Astrocyte of the hippocampus (primary cell): ENCODE measurements around the gene KRT222.

ENCODE experiments used
- DNase-seq: peaks from one replicate; pipeline ENCODE4 v3.0.0; 2011; ENCODE audit warnings: low read depth, low spot score

KRT222 gene

GRCh38 chr17:40664582-40665333 is at the start of gene KRT222:
TSS of gene KRT222 (minus strand) at chr17:40665177. CDS start at chr17:40665099, 78 bp downstream.
- peak; percentile 3 for DNase-seq

- DNase-seq: no peak
Measured at GRCh38 chr17:40714473-40714872, 49.5 kb upstream of the KRT222 start.

DNA sequence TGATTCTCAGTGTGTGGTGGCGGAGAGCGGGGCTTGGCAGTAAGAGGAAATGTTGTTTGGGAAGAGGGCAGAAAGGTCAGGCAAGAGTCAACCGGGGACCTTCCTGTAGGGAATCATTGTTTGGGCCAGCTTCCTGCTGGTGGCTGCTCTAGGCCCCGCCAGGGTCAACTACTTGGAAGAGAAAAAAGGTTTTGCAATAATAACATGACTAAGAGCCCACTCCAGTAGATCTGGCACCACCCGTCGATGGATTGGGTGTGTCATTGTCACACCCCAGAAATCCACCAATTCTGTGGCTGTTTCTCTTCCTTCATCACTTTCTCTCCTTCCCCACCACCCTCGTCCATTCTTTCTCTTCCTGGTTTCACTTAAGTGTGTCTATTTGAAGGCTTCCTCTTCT is 42.8 kb upstream of the KRT222 start:
- no peak for DNase-seq

GRCh38 chr17:40705584-40705983 is 40.6 kb upstream of the KRT222 start:
- no peak for DNase-seq

DNA sequence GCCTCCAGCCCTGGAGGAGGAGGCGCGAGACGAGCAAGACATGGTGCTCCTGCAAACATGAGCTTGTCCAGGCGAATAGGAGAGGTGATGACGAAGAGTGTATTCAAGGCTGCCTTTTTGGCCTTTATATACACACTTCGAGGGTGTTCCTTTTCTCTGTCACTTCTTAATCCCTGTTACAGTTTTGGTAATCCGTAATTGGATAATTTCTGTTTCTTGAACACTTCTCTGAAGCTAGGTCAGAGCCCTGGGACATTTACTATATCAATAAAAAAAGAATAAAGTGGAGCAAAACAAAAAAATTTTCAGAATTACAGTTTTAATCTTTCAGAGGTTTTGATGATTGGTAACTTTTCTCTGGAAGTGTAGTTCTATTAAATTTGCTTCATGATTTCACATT is 38.7 kb upstream of the KRT222 start, which contains the start of gene KRT24:
Gene KRT24 (minus strand): TSS at position 101 of the 400 bp plus-strand sequence. CDS start 59 bp downstream, at position 42.
- DNase-seq: no peak

GRCh38 chr17:40702271-40702670 is 37.3 kb upstream of the KRT222 start:
- no peak for DNase-seq

GRCh38 chr17:40699853-40700252 is 34.9 kb upstream of the KRT222 start:
- no peak for DNase-seq

DNA sequence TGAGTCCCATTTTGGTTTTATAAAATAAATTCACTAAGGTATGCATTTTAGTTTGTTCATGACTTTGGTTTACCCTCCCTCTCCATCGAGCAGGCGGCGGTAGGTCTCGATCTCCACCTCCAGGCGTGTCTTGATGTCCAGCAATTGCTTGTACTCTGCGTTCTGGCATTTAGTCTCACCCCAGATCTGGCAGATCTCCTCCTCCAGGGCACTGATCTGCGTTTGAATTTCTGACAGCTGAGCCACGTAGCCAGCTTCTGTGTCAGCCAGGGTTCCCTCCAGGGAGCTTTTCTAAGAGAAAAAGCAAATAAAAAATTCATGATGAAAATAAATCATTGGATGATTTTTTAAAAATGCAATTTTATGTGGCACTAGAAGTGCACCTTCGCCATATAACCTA is 34.4 kb upstream of the KRT222 start:
- DNase-seq: no peak

DNA sequence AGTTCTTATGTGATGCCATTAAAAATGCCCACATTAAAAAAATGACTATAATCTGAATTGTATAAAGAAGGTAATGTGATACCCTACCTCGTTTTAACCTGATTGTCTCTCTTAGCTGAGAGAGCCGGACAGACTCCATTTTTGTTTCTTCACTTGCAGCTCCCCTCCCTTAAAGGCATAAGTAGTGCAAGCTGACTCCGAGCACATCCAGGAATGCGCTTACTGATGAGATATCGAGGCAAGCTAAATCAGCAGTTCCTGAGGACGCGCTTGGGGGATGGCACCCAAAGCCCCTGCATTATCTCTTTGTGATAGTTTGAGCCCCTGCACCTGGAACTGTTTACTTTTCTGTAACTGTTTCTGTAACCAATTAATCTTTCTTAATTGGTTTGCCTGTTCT is 32.3 kb upstream of the KRT222 start:
- no peak for DNase-seq

DNA sequence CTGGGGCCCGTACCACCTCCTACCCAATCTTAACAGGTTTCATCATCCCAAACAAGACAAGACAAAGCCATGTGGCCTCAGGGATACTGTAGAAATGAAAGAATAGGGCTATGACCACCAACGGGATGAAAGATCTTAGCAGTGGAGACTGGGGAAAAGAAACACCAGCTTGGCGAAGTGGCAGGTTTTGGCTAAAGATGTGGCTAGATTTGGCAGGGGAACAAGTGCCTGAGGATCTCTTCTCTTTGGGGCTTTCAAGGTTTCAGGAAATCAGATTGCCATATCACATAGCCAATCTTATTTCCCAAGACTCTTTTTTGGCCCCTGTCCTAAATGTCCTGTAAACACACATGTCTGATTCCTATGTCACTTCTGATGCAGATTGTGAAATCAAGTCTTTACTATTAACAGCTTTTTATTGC is 31.7 kb upstream of the KRT222 start:
- no peak for DNase-seq

- no peak for DNase-seq
Measured at GRCh38 chr17:40695874-40696472, 31.0 kb upstream of the KRT222 start.

GRCh38 chr17:40694584-40694983 is 29.6 kb upstream of the KRT222 start:
- no peak for DNase-seq

- DNase-seq: no peak
Measured at GRCh38 chr17:40687106-40687505, 22.1 kb upstream of the KRT222 start.

DNA sequence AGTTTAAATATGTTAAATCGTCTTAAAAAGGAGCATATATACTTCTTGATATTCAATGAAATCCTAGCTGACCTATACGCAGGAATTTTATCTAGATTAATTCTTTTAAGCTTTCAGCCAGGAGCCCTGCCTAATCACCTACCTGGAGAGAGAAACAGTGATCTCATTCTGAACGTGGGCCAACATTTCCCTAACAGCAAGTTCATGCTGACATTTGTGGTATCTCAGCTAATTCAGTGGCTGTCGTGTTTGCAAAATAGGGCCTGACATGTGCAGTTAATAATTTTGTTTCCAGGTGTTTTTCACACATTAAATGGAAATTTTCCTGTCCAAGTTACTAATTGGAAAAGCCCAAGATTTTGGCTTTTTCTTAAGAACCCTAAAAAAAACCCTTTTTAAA is 21.2 kb upstream of the KRT222 start:
- DNase-seq: no peak

- no peak for DNase-seq
Measured at GRCh38 chr17:40680998-40681397, 16.0 kb upstream of the KRT222 start.

DNA sequence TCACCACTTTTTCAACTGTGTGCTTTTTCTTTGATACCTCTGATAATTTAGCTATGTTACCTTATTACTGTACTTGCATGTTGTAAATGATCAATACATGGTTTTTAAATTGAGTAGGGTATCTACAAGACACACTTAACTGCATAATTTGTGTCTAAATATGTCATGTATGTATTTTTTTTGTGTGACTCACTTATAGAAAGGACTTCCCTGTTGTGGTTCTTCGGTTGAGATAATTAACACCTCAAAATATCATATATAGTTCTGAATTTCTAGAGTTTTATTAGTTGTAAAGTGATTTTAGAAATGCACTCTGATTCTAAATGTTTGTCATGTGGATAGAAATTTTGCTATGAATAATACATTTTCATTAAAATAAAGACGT is 14.5 kb upstream of the KRT222 start:
- DNase-seq: no peak

DNA sequence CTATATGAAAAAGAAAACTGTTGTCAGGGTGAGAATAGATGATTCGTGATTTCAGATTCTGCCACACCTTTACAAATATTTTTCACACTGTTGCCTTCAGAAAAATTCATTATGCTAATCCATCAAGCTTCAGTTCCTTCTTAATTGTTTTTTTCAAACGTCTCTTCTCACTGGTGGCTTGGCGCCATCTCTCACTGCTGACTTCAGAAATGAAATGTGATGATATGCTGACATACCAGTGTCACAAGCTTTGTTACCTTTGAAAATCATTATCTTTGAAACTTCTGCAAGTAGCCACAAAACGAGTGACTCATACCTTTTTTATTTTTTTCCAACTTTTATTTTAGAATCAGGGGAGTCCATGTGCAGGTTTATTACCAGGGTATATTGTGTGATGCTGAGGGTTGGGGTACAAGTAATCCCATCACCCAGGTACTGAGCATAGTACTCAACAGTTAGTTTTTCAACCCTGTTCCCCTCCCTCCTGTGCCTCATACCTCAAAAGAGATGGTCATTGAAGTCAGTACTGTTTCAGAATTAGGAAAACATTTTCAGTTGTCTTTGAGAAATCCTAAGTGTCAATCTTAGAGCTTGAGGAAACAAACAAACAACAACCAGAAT is 14.0 kb upstream of the KRT222 start:
- peak; percentile 2 for DNase-seq

GRCh38 chr17:40675905-40676304 is 10.9 kb upstream of the KRT222 start:
- no peak for DNase-seq

DNA sequence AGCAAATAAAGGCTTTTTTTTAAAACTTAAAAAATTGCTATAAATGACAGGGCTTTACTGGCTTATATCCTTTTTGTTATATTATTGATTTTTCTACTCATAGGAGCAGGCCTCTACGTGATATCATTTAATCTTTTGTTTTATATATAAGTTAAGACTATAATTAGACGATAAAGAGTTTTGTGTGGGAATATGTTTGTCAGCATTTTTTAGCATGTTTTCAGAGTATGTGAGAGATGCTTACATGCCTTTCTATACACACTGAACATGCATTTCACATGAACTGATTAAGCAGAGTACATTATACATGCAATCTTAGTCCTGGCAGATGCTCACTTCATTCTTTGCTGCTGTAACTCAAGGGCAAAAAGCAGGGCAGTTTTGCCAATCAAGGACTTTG is 7.7 kb upstream of the KRT222 start:
- no peak for DNase-seq

DNA sequence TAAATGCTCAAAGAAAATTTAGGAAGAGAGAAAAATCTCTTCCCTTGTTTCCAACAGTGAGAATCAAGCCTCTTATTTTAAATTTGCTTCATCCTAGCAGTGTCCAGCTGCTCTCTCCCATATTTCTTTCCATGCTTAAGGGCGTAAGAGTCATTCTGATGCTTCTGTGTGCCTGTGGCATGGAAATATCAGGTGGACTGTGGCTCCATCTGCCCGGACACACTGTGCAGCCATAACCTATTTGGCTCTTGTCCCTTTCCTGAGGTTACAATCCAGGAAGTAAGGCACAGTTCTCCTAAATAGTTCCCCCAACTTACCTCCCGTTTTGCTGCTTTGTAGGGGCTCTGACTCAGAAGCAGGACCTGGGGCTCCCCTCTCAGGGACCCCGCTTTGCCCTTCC is 6.3 kb upstream of the KRT222 start:
- DNase-seq: no peak

DNA sequence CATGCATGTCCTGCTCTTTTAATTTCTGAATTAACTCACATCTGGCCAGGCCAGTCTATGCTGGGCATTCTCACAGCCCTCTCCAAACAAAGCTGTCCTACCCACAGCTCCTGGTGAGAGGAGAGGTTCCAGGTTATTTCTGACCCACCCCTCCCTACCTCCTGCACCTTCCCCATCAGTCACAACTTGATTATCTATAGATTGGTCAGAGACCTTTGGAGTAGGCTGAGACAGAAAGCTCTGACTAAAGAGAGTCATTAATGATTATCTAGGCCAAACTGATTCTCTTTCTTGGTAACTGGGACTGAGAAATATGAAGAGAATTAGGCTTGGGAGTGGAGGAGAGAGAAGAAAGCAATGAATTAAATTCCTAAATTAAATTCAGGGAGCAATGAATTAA is 1.4 kb upstream of the KRT222 start:
- DNase-seq: no peak

- no peak for DNase-seq
Measured at GRCh38 chr17:40663252-40663651, 1.7 kb downstream of the KRT222 start.

DNA sequence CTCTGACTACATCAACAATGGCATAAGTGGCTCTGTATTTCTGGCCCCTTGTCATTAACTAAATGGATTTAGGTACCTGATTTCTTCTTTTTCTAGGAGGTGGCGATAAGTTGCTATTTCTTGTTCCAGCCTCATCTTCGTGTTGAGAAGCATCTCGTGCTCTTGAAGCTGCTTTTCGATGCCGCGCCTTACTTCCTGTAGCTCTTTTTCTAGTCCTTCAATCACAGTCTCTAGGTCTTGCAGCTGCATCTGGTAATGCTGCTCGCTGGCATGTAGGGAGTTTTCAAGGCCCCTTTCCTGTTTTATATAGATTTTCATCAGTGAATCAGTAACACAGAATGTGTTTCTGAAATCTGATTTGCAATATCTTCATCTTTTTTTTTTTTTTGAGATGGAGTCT is 5.1 kb downstream of the KRT222 start:
- DNase-seq: no peak
